A673 (cell line): Measurements from ENCODE around the gene ENTPD8.

Source experiments
- EZH2 ChIP-seq: fragments of 200-600 bp; sonication (generic); IDR thresholded peaks from 2 replicates; pipeline ENCODE4 v1.6.1; 2017; ENCODE audit warnings: borderline replicate concordance, low read depth, mild to moderate bottlenecking, mixed read lengths, antibody characterized with exemption, low read length; ENCODE audit not compliant: poor library complexity, severe bottlenecking
- TF ChIP-seq, protein P1 (sequence below): fragments of 300-800, 200-600 bp; sonication (generic); conservative IDR thresholded peaks from 2 replicates; pipeline ENCODE4 v1.5.1; 2017; ENCODE audit warnings: low read depth, mild to moderate bottlenecking, antibody characterized with exemption, low read length, moderate library complexity, mixed read lengths

DNA sequence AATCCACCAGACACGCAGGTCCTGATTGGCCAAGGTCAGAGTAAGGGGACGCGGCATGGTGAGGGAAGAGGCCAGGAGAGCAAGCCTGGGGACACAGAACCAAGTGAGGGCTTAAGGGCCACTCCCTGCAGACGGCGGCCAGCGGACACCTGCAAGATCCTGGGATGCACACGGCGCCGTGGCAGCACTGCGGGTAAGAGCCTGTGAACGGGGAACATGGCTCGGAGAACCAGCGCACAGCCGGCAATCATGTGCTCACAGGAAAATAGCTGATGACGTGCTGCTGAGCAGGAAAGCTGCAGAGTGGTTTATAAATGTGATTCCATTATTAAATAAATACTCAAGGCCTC is 45.0 kb upstream of the ENTPD8 start:
- TF ChIP-seq, protein P1, sequence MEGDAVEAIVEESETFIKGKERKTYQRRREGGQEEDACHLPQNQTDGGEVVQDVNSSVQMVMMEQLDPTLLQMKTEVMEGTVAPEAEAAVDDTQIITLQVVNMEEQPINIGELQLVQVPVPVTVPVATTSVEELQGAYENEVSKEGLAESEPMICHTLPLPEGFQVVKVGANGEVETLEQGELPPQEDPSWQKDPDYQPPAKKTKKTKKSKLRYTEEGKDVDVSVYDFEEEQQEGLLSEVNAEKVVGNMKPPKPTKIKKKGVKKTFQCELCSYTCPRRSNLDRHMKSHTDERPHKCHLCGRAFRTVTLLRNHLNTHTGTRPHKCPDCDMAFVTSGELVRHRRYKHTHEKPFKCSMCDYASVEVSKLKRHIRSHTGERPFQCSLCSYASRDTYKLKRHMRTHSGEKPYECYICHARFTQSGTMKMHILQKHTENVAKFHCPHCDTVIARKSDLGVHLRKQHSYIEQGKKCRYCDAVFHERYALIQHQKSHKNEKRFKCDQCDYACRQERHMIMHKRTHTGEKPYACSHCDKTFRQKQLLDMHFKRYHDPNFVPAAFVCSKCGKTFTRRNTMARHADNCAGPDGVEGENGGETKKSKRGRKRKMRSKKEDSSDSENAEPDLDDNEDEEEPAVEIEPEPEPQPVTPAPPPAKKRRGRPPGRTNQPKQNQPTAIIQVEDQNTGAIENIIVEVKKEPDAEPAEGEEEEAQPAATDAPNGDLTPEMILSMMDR, result no peak
- no peak for TF ChIP-seq EZH2
